GOT3 (cell line): ENCODE results near the gene RPS19BP1.

Experiments
- DNase-seq: peaks from one replicate; lab custom pipeline; 2025; ENCODE audit warnings: mixed read lengths; lab: John Stamatoyannopoulos, UW

Gene RPS19BP1

GRCh38 chr22:39532215-39533073, at the start of gene RPS19BP1:
Gene RPS19BP1 (minus strand): TSS chr22:39532748. CDS start chr22:39532738, 10 bp downstream.
- DNase-seq: peak; percentile 94

GRCh38 chr22:39581303-39581702, 48.8 kb upstream of the RPS19BP1 start:
- DNase-seq: no peak

- no peak for DNase-seq
Observed at GRCh38 chr22:39580795-39581194, 48.2 kb upstream of the RPS19BP1 start.

GRCh38 chr22:39580006-39580441, 47.5 kb upstream of the RPS19BP1 start:
- no peak for DNase-seq

GRCh38 chr22:39577900-39578299, 45.4 kb upstream of the RPS19BP1 start:
- no peak for DNase-seq

- DNase-seq: no peak
Observed at GRCh38 chr22:39577366-39577765, 44.8 kb upstream of the RPS19BP1 start.

- no peak for DNase-seq
Observed at GRCh38 chr22:39576027-39576426, 43.5 kb upstream of the RPS19BP1 start.

- no peak for DNase-seq
Observed at GRCh38 chr22:39575552-39575825, 42.9 kb upstream of the RPS19BP1 start.

- DNase-seq: peak; percentile 21
Observed at GRCh38 chr22:39574779-39575551, 42.4 kb upstream of the RPS19BP1 start.

GRCh38 chr22:39571538-39571937, 39.0 kb upstream of the RPS19BP1 start:
- DNase-seq: no peak

GRCh38 chr22:39570665-39571064, 38.1 kb upstream of the RPS19BP1 start, which contains the start of gene CACNA1I:
Gene CACNA1I (plus strand): TSS chr22:39570753. CDS start chr22:39570753, 0 bp downstream.
- DNase-seq: no peak

- DNase-seq: no peak
Observed at GRCh38 chr22:39570226-39570625, 37.7 kb upstream of the RPS19BP1 start.

- no peak for DNase-seq
Observed at GRCh38 chr22:39569066-39569465, 36.5 kb upstream of the RPS19BP1 start.

GRCh38 chr22:39568278-39568981, 35.9 kb upstream of the RPS19BP1 start:
- DNase-seq: no peak

- no peak for DNase-seq
Observed at GRCh38 chr22:39567135-39567946, 34.8 kb upstream of the RPS19BP1 start.

GRCh38 chr22:39565414-39565944, 32.9 kb upstream of the RPS19BP1 start:
- no peak for DNase-seq

- DNase-seq: no peak
Observed at GRCh38 chr22:39563571-39564428, 31.3 kb upstream of the RPS19BP1 start.

GRCh38 chr22:39562839-39563489, 30.4 kb upstream of the RPS19BP1 start:
- no peak for DNase-seq

- DNase-seq: no peak
Observed at GRCh38 chr22:39560127-39560526, 27.6 kb upstream of the RPS19BP1 start.
